Activated naive CD4-positive, alpha-beta T cell (primary cell): ENCODE measurements around the gene RELA.
A peak's percentile ranks its signal among the peaks of the same experiment; 100 is the strongest.
"Not testable (repeated sequence)": the region's sequence is repeated elsewhere in the genome, so short reads cannot be mapped to it uniquely, and the experiment has no call there.

Experiments used
- DNase-seq, 4 experiments: peaks; one replicate each; lab custom pipeline; 2025; lab: John Stamatoyannopoulos, UW

The RELA gene

GRCh38 chr11:65662799-65663638, at the start of gene RELA:
Gene RELA (minus strand): TSS chr11:65662916. CDS start chr11:65662832, 84 bp downstream.
- DNase-seq = peak; percentile 64 to 86 (median 73)

- DNase-seq = peak; percentile 93 to 99 (median 96)
These were observed 49.3 kb upstream of the RELA start, which contains the start of gene KAT5 for GRCh38 chr11:65711785-65712632. Gene KAT5 (plus strand): TSS chr11:65712252. CDS start chr11:65712268, 16 bp downstream.

DNA sequence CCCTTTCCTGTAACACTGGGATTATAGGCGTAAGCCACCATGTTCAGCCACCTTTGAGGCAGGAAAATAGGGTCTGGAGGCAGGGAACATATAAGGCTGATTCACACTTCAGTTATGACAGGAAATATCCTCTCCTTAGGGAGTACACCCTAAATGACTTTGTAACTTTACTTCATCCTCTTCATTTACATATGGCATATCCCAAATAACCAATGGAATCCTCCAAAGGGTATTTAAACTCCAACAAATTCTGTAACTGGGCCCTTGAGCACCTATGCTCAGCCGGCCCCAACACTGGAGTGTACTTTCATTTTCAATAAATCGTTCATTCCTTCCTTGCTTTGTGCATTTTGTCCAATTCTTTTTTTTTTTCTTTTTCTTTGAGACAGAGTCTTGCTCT, 47.7 kb upstream of the RELA start:
- DNase-seq = no peak

DNA sequence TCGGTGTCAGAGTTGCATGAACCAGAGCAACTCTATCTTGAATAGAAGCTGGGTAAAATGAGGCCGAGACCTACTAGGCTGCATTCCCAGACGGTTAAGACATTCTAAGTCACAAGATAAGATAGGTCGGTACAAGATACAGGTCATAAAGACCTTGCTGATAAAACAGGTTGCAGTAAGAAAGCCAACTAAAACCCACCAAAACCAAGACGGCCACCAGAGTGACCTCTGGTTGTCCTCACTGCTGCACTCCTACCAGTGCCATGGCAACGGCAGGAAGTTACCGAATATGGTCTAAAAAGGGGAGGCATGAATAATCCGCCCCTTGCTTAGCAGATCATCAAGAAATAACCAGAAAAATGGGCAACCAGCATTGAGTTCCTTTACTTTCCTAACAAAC, 46.9 kb upstream of the RELA start:
- DNase-seq = no peak

- no peak for DNase-seq
These were observed 45.7 kb upstream of the RELA start for GRCh38 chr11:65708451-65708850.

- DNase-seq = not testable (repeated sequence)
These were observed 44.3 kb upstream of the RELA start for GRCh38 chr11:65707002-65707401.

- DNase-seq = peak; percentile 15 to 56 (median 33)
These were observed 43.6 kb upstream of the RELA start for GRCh38 chr11:65706303-65706763.

DNA sequence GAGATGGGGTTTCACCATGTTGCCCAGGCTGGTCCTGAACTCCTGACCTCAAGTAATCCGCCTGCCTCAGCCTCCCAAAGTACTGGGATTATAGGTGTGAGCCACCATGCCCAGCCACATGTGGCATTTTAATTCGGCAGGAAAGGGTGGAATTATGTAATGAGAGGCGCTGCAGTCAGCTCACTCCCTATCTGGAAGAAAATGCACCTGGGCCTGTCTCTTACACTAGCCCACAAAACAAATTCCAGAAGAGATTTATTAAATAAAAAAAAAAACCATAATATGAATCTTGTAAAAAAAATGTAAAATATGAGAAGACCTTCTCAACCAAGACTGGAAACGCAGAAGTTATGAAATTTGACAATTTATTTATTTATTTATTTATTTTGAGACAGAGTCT, 41.1 kb upstream of the RELA start:
- DNase-seq = no peak

- no peak for DNase-seq
These were observed 39.0 kb upstream of the RELA start for GRCh38 chr11:65701686-65702085.

- no peak for DNase-seq
These were observed 37.7 kb upstream of the RELA start for GRCh38 chr11:65700399-65700798.

DNA sequence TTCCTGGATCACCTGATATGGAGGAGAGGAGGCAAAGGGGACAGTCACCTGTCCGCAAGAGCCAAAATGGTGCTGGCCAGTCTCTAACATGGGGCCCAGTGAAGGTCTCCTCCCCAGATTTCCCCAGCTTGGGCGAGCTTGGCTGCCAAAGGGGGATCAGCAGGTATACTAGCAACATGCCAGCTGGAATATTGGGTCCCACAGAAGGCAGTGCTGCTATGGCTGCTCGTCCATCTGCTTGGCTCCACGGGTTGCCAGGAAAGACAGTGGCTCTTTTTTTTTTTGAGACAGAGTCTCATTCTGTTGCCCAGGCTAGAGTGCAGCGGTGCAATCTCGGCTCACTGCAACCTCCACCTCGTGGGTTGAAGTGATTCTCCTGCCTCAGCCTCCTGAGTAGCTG, 36.6 kb upstream of the RELA start:
- no peak for DNase-seq

GRCh38 chr11:65698205-65698604, 35.5 kb upstream of the RELA start:
- DNase-seq = no peak

- no peak for DNase-seq
These were observed 34.3 kb upstream of the RELA start for GRCh38 chr11:65696802-65697552.

- no peak for DNase-seq
These were observed 32.9 kb upstream of the RELA start for GRCh38 chr11:65695459-65696241.

DNA sequence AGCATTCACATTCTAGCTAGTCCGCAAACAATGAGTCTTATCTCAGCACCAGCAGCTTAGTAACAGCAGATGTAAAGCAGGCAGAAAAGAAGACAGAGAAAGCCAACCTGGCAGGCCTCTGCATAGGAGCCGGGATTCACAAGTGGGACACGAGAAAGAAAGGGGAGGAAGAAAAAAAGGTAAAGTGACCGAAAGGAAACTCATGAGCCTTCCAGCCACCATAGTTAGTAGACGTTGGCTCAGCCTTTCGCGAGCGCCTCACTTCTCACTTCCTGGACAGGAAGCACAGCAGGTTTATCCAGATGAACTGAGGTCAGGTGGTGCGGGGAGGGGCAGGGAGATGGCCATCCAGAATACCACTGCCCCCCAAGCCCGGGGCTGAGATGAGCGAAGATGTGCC, 29.7 kb upstream of the RELA start:
- no peak for DNase-seq

- DNase-seq = not testable (repeated sequence)
These were observed 29.1 kb upstream of the RELA start for GRCh38 chr11:65691847-65692246.

DNA sequence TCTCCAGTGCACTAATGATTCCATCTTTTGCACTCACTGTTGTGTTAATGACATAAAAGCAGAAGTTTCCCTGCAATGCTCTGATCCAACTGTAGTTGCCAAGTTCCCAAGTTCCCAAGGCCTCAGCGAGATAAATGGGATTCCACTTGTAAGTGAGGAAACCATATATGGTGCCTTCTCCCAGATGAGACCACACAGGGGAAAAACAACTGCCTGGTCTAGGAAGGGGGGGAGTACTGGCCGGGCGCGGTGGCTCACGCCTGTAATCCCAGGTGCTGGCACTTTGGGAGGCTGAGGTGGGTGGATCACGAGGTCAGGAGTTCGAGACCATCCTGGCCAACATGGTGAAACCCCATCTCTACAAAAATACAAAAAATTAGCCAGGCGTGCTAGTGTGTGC, 23.3 kb upstream of the RELA start:
- DNase-seq = no peak

DNA sequence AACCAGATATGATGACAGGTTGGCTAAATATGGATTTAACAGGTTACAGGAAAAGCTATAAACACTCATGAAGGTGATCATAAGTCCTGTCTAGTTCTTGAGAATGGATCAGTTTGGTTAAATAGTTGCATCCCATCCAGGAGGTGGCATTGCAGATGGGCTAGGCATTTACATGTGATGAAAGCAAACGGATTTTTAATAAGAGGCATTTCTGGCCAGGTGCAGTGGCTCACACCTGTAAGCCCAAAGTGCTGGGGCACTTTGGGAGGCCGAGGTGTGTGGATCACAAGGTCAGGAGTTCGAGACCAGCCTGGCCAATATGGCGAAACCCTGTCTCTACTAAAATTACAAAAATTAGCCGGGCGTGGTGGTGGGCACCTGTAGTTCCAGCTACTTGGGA, 20.8 kb upstream of the RELA start:
- not testable (repeated sequence) for DNase-seq

DNA sequence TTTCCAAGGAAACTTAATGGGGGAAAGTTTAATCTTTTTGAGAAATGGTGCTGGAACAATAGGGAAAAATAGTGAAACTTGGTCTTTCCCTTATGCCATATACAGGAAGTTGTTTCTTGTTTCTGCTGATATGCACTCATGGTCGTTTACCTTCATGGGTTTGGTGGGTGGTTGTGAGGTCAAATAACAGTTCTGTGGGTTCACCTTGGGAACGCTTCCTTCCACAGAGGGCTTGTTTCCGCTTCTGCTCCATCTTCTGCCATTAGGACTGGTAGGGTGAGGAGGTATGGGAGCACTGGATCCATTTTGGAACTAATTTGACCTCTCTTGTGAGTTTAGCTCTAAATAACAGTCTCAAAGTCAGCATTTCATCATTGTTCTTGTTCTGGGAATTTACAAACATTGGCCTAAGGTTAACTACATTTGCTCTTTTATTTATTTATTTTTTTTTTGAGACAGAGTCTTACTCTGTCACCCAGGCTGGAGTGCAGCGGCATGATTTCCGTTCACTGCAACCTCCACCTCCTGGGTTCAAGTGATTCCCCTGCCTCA, 17.6 kb upstream of the RELA start:
- DNase-seq = no peak

- no peak for DNase-seq
These were observed 10.3 kb upstream of the RELA start for GRCh38 chr11:65672982-65673381.
